ENCODE data around the gene POLD3. TPM values are rescaled to one million over a fixed set of nuclear protein-coding genes. Genes with fewer than 3 reads are reported as not detected.
A peak's percentile ranks its signal among the peaks of the same experiment; 100 is the strongest.
"Not testable (repeated sequence)": the region's sequence is repeated elsewhere in the genome, so short reads cannot be mapped to it uniquely, and the experiment has no call there.

Gene POLD3
- total RNA-seq, 4 donors from 2014 or later = 7.4 to 29.4 (median 20.6) TPM

- Histone ChIP-seq H3K4me1 (peaks cover 0 to 42% (median 21%) of the 10 kb centered on the region in 4 donors), H3K4me3 (no peak overlapping the region), H3K36me3 (no peaks in the 10 kb centered on the region), H3K27me3 (no peaks in the 10 kb centered on the region), H3K27ac (peak overlapping the region in 1 of 4 donors; percentile 18), H3K9me3 (no peaks in the 10 kb centered on the region)
- DNase-seq = no peak
- intact Hi-C loops (cut with DNase I; ENCODE audit: low total_unique reads) (loop anchor here (10.0 kb wide), 1 partner anchor 85 kb away; the partner anchor contains the start of gene LIPT2), in situ Hi-C loops (cut with MboI; ENCODE audit: low pct_ligation_motif_present in 1 of 4, low pct_unique_long_range_greater_than_20kb in 1 of 4, low sequenced_read_pairs in 3 of 4) (loop anchor here in 1 of 4 donors (10.0 kb wide), 1 partner anchor 125 kb away; no protein-coding TSS in a partner anchor)
- no peak for TF ChIP-seq POLR2AphosphoS5 (IDR thresholded peaks at IDR 0.05)
- no peak for TF ChIP-seq POLR2A (IDR thresholded peaks at IDR 0.05)
- TF ChIP-seq EP300 (IDR thresholded peaks at IDR 0.05; ENCODE audit: low read depth) = no peak
- TF ChIP-seq CTCF (IDR thresholded peaks at IDR 0.05) = no peak
- WGBS, 2 donors (ENCODE audit: low coverage in 1 of 2) = 33 to 60% methylated on average over 3 to 6 of the region's 6 CpGs
Measured at GRCh38 chr11:74579577-74580270, 12.7 kb upstream of the POLD3 start.

GRCh38 chr11:74581954-74582547 lies 10.3 kb upstream of the POLD3 start:
- in situ Hi-C loops (cut with MboI; ENCODE audit: low pct_ligation_motif_present in 1 of 4, low pct_unique_long_range_greater_than_20kb in 1 of 4, low sequenced_read_pairs in 3 of 4) (no loop called here), intact Hi-C loops (cut with DNase I; ENCODE audit: low total_unique reads) (no loop called here)
- Histone ChIP-seq H3K4me1 (peaks cover 0 to 42% (median 20%) of the 10 kb centered on the region in 4 donors), H3K9me3 (no peaks in the 10 kb centered on the region), H3K4me3 (no peak overlapping the region), H3K27ac (peak overlapping the region; percentile 34 to 70 (median 58)), H3K27me3 (no peaks in the 10 kb centered on the region), H3K36me3 (no peaks in the 10 kb centered on the region)
- DNase-seq = peak; percentile 58
- 60 to 72% methylated on average over 2 to 4 of the region's 4 CpGs for WGBS, 2 donors (ENCODE audit: low coverage in 1 of 2)
- no peak for TF ChIP-seq POLR2AphosphoS5 (IDR thresholded peaks at IDR 0.05)
- no peak for TF ChIP-seq CTCF (IDR thresholded peaks at IDR 0.05)
- TF ChIP-seq EP300 (IDR thresholded peaks at IDR 0.05; ENCODE audit: low read depth) = no peak
- TF ChIP-seq POLR2A (IDR thresholded peaks at IDR 0.05) = no peak

- WGBS, 2 donors (ENCODE audit: low coverage in 1 of 2) = 0 to 70% methylated on average over 1 to 3 of the region's 3 CpGs
- Histone ChIP-seq H3K4me1 (peaks cover 0 to 39% (median 18%) of the 10 kb centered on the region in 4 donors), H3K27me3 (no peaks in the 10 kb centered on the region), H3K36me3 (no peaks in the 10 kb centered on the region), H3K9me3 (no peaks in the 10 kb centered on the region), H3K27ac (peak overlapping the region; percentile 34 to 62 (median 52)), H3K4me3 (no peak overlapping the region)
- intact Hi-C loops (cut with DNase I; ENCODE audit: low total_unique reads) (no loop called here), in situ Hi-C loops (cut with MboI; ENCODE audit: low pct_ligation_motif_present in 1 of 4, low pct_unique_long_range_greater_than_20kb in 1 of 4, low sequenced_read_pairs in 3 of 4) (no loop called here)
- TF ChIP-seq EP300 (IDR thresholded peaks at IDR 0.05; ENCODE audit: low read depth) (no peak), POLR2AphosphoS5 (IDR thresholded peaks at IDR 0.05) (no peak), POLR2A (IDR thresholded peaks at IDR 0.05) (no peak), CTCF (IDR thresholded peaks at IDR 0.05) (no peak)
- no peak for DNase-seq
Measured at GRCh38 chr11:74583024-74583624, 9.3 kb upstream of the POLD3 start.

GRCh38 chr11:74590492-74590891 lies 1.9 kb upstream of the POLD3 start:
- in situ Hi-C loops (cut with MboI; ENCODE audit: low pct_ligation_motif_present in 1 of 4, low pct_unique_long_range_greater_than_20kb in 1 of 4, low sequenced_read_pairs in 3 of 4); intact Hi-C loops (cut with DNase I; ENCODE audit: low total_unique reads); H3K27ac ChIP-seq; H3K4me3 ChIP-seq; DNase-seq; H3K27me3 ChIP-seq; H3K36me3 ChIP-seq; H3K9me3 ChIP-seq: not testable (repeated sequence)
- WGBS, 2 donors (ENCODE audit: low coverage in 1 of 2) = 80 to 86% methylated on average over 1 to 7 of the region's 7 CpGs
- H3K4me1 ChIP-seq = peaks cover 6 to 23% (median 18%) of the 10 kb centered on the region in 4 donors

Data from transverse colon (tissue), 4 donors.